GM12878 (cell line): ENCODE results near the gene TENT5D. TPM values are rescaled to one million over a fixed set of nuclear protein-coding genes. Genes with fewer than 3 reads are reported as not detected.

ENCODE experiments used
- ATAC-seq: fragments of 200-7000 bp; cut with Tn5 transposase; 3 replicates; pipeline ENCODE4 v1.9.1; 2020; ENCODE audit warnings: mild to moderate bottlenecking, moderate library complexity
- BruUV-seq: library from RNA; stranded (reverse); fragments of 400-500 nt; replicated peaks from 2 replicates; lab custom pipeline; 2021; lab: Mats Ljungman, UMichigan
- CTCF ChIA-PET: fragments of 300-600 bp; sonication (Branson Sonifier 250); formaldehyde crosslinking; extraction: SDS; loops from one replicate; lab custom pipeline; 2021; ENCODE audit warnings: inconsistent platforms; lab: Yijun Ruan, JAX
- POLR2A ChIA-PET: fragments of 350-600 bp; formaldehyde crosslinking; extraction: SDS; loops from one replicate; lab custom pipeline; 2021; ENCODE audit warnings: inconsistent platforms; lab: Charles Lee
- RAD21 ChIA-PET: fragments of 300-600 bp; sonication (Branson Sonifier 250); formaldehyde crosslinking; loops from one replicate; lab custom pipeline; 2023; ENCODE audit warnings: antibody characterized with exemption; ENCODE audit not compliant: unreplicated experiment; lab: Charles Lee
- SMC1A ChIA-PET: fragments of 300-600 bp; sonication (Branson Sonifier 250); formaldehyde crosslinking; loops from one replicate; lab custom pipeline; 2023; ENCODE audit not compliant: unreplicated experiment, uncharacterized antibody; lab: Charles Lee
- DNase-seq: peaks from one replicate; pipeline ENCODE4 v3.0.0-alpha.2; 2011; ENCODE audit warnings: low read depth, low spot score
- FAIRE-seq: peaks from 3 replicates; lab custom pipeline; 2011; peaks lifted over from hg19 to GRCh38; lab: Jason Lieb, UNC
- H2AFZ ChIP-seq: 2 replicates; pipeline ENCODE4 v1.6.0; 2011; ENCODE audit warnings: low read depth, low read length, control low read depth; ENCODE audit not compliant: control insufficient read depth
- H3K27ac ChIP-seq: 2 replicates; pipeline ENCODE4 v1.5.1; 2011; ENCODE audit warnings: control low read depth; ENCODE audit not compliant: control insufficient read depth, insufficient read depth
- H3K27me3 ChIP-seq, 2 experiments: replicated peaks in 1 of 2; 2 replicates each; pipeline versions ENCODE4 v1.6.0 to v1.6.1; 2011; ENCODE audit warnings: low read length in 1 of 2; ENCODE audit not compliant: control insufficient read depth in 2 of 2, insufficient read depth in 2 of 2
- H3K36me3 ChIP-seq, 2 experiments: 2 replicates each; pipeline ENCODE4 v1.5.1; 2011; ENCODE audit warnings: low read length in 1 of 2; ENCODE audit not compliant: control insufficient read depth in 2 of 2, insufficient read depth in 2 of 2
- H3K4me1 ChIP-seq: 2 replicates; pipeline ENCODE4 v1.6.1; 2011; ENCODE audit warnings: mild to moderate bottlenecking, low read length, moderate library complexity, mixed read lengths; ENCODE audit not compliant: control insufficient read depth, insufficient read depth
- H3K4me2 ChIP-seq: 2 replicates; pipeline ENCODE4 v1.6.0; 2011; ENCODE audit warnings: control low read depth; ENCODE audit not compliant: control insufficient read depth, insufficient read depth
- H3K4me3 ChIP-seq: fragments of 200-600 bp; sonication (generic); 2 replicates; pipeline ENCODE4 v1.5.1; 2016
- H3K79me2 ChIP-seq: 2 replicates; pipeline ENCODE4 v1.6.0; 2011; ENCODE audit warnings: low read length; ENCODE audit not compliant: control insufficient read depth, insufficient read depth
- H3K9ac ChIP-seq: 2 replicates; pipeline ENCODE4 v1.8.0; 2011; ENCODE audit warnings: low read length, control low read depth, mixed read lengths; ENCODE audit not compliant: control insufficient read depth, insufficient read depth
- H3K9me3 ChIP-seq: replicated peaks from 3 replicates; pipeline ENCODE4 v1.5.1; 2011; ENCODE audit warnings: mild to moderate bottlenecking, low read length; ENCODE audit not compliant: control insufficient read depth, insufficient read depth
- H4K20me1 ChIP-seq: 2 replicates; pipeline ENCODE4 v1.6.0; 2011; ENCODE audit not compliant: control insufficient read depth, insufficient read depth
- BMI1 ChIP-seq: fragments of 450-650 bp; IDR thresholded peaks from 2 replicates; pipeline ENCODE4 v1.6.1; 2016; ENCODE audit warnings: mild to moderate bottlenecking, moderate library complexity, borderline replicate concordance
- KDM1A ChIP-seq: fragments of 200-600 bp; sonication (generic); IDR thresholded peaks from 2 replicates; pipeline ENCODE4 v1.6.1; 2016; ENCODE audit warnings: borderline replicate concordance
- MXI1 ChIP-seq: fragments of 150-350 bp; IDR thresholded peaks from 2 replicates; pipeline ENCODE4 v1.6.1; 2011; ENCODE audit warnings: low read depth, mild to moderate bottlenecking, inconsistent platforms, low read length, improper control_type of control experiment
- PML ChIP-seq: IDR thresholded peaks from 2 replicates; pipeline ENCODE4 v1.6.1; 2012; ENCODE audit warnings: low read length, inconsistent platforms
- POLR2AphosphoS2 ChIP-seq: IDR thresholded peaks from 2 replicates; pipeline ENCODE4 v1.6.1; 2011; ENCODE audit warnings: low read depth, mild to moderate bottlenecking, low read length, improper control_type of control experiment, moderate library complexity
- RAD51 ChIP-seq: fragments of 450-650 bp; IDR thresholded peaks from 2 replicates; pipeline ENCODE4 v1.6.1; 2016; ENCODE audit warnings: moderate library complexity, mild to moderate bottlenecking, inconsistent platforms
- SIN3A ChIP-seq: IDR thresholded peaks from 2 replicates; pipeline ENCODE4 v1.6.1; 2012; ENCODE audit warnings: low read depth, low read length, improper control_type of control experiment
- SUPT20H ChIP-seq: IDR thresholded peaks from 2 replicates; pipeline ENCODE4 v1.6.1; 2011; ENCODE audit warnings: low read depth, mild to moderate bottlenecking, low read length, moderate library complexity, borderline replicate concordance; ENCODE audit not compliant: control insufficient read depth
- ZNF622 ChIP-seq: fragments of 450-650 bp; IDR thresholded peaks from 2 replicates; pipeline ENCODE4 v1.6.1; 2017; ENCODE audit warnings: mild to moderate bottlenecking, inconsistent platforms
- in situ Hi-C: fragments of 300-500 bp; cut with MboI; formaldehyde crosslinking; loops from 9 replicates; pipeline ENCODE4 v1.14.3; 2018; ENCODE audit warnings: mixed read lengths
- intact Hi-C: fragments of 100-400 bp; cut with micrococcal nuclease; formaldehyde crosslinking; loops from one replicate; pipeline ENCODE4 v1.14.2; 2022; ENCODE audit not compliant: unreplicated experiment
- polyA plus RNA-seq, 11 experiments: library from polyadenylated mRNA; depleted of rRNA in 4 of 11; unstranded in 6 of 11; stranded (reverse) in 5 of 11; fragments of >200 nt; fragmentation: Nextera tagmentation in 4 of 11; fragmentation: Illumina TruSeq in 1 of 11; extraction: Ambion mirVana in 4 of 11; extraction: Trizol in 1 of 11; gene quantifications; 1 replicate in 1 of 11; 2 replicates in 10 of 11; pipeline versions ENCODE4 v1.2.1 to v1.2.3, GENCODE V29; 2011 to 2016; ENCODE audit warnings: inconsistent platforms in 2 of 11, missing spikeins in 2 of 11, low read depth in 1 of 11
- total RNA-seq, 4 experiments: library from RNA; depleted of rRNA in 3 of 4; stranded (reverse); fragments of >200 nt in 3 of 4; fragmentation: Illumina TruSeq in 1 of 4; extraction: Trizol in 1 of 4; gene quantifications; 2 replicates each; pipeline versions ENCODE4 v1.2.1 to v1.2.3, GENCODE V29; 2013 to 2021
- TF ChIP-seq, protein P1 (sequence below): IDR thresholded peaks from 2 replicates; pipeline ENCODE4 v1.6.1; 2011; ENCODE audit warnings: low read depth, low read length, improper control_type of control experiment, borderline replicate concordance
- TF ChIP-seq, protein P2 (sequence below): fragments of 450-650 bp; IDR thresholded peaks from 2 replicates; pipeline ENCODE4 v1.6.1; 2017; ENCODE audit warnings: antibody characterized with exemption, mild to moderate bottlenecking, moderate library complexity
- TF ChIP-seq, protein P3 (sequence below): IDR thresholded peaks from 2 replicates; pipeline ENCODE4 v1.6.1; 2012; ENCODE audit warnings: low read depth, low read length, improper control_type of control experiment
- TF ChIP-seq, protein P4 (sequence below): IDR thresholded peaks from 2 replicates; pipeline ENCODE4 v1.6.1; 2012; ENCODE audit warnings: mild to moderate bottlenecking, low read depth, low read length

TENT5D gene
- total and polyA plus RNA-seq, 10 of the 15 experiments (the other 5 are each of a cell fraction or from before 2014, with no cell fraction given) = not detected

DNA sequence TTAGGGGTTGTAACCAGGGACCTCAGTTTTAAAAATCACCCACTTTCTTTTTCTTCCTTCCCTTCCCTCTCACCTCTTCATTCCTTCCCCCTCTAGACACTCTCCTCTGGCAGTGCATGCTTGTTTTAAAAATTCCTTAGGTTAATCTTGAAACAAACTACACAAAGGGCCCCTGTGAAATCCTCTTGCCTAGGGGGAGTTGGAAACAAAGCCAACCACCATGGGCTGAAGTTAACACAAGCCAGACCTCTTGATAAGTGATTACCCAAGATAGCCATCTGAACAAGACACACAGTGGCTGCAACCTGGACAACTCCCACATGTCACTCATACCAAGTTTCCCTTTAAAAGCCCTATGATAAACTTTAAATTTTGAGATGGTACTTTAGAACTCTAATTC lies 68.9 kb downstream of the TENT5D start:
- ChIA-PET POLR2A (no interaction called here), CTCF (no interaction called here), RAD21 (no interaction called here), SMC1A (no interaction called here)
- ATAC-seq (no peak), DNase-seq (no peak), FAIRE-seq (no peak)
- Histone ChIP-seq H3K4me1 (no peaks in the 10 kb centered on the region), H3K27ac (no peak overlapping the region), H3K4me3 (no peak overlapping the region), H4K20me1 (no peaks in the 10 kb centered on the region), H2AFZ (no peak overlapping the region), H3K9me3 (no peaks in the 10 kb centered on the region), H3K36me3 (no peaks in the 10 kb centered on the region), H3K9ac (no peak overlapping the region), H3K79me2 (no peaks in the 10 kb centered on the region), H3K4me2 (no peak overlapping the region), H3K27me3 (no peaks in the 10 kb centered on the region)
- no TSS peak for BruUV-seq
- intact Hi-C loops = no loop called here
- no peak for TF ChIP-seq ZNF622
- TF ChIP-seq MXI1 = no peak
- no peak for TF ChIP-seq POLR2AphosphoS2
- TF ChIP-seq, protein P1, sequence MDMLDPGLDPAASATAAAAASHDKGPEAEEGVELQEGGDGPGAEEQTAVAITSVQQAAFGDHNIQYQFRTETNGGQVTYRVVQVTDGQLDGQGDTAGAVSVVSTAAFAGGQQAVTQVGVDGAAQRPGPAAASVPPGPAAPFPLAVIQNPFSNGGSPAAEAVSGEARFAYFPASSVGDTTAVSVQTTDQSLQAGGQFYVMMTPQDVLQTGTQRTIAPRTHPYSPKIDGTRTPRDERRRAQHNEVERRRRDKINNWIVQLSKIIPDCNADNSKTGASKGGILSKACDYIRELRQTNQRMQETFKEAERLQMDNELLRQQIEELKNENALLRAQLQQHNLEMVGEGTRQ = no peak
- TF ChIP-seq, protein P2, sequence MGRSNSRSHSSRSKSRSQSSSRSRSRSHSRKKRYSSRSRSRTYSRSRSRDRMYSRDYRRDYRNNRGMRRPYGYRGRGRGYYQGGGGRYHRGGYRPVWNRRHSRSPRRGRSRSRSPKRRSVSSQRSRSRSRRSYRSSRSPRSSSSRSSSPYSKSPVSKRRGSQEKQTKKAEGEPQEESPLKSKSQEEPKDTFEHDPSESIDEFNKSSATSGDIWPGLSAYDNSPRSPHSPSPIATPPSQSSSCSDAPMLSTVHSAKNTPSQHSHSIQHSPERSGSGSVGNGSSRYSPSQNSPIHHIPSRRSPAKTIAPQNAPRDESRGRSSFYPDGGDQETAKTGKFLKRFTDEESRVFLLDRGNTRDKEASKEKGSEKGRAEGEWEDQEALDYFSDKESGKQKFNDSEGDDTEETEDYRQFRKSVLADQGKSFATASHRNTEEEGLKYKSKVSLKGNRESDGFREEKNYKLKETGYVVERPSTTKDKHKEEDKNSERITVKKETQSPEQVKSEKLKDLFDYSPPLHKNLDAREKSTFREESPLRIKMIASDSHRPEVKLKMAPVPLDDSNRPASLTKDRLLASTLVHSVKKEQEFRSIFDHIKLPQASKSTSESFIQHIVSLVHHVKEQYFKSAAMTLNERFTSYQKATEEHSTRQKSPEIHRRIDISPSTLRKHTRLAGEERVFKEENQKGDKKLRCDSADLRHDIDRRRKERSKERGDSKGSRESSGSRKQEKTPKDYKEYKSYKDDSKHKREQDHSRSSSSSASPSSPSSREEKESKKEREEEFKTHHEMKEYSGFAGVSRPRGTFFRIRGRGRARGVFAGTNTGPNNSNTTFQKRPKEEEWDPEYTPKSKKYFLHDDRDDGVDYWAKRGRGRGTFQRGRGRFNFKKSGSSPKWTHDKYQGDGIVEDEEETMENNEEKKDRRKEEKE = no peak
- TF ChIP-seq PML = no peak
- TF ChIP-seq, protein P3, sequence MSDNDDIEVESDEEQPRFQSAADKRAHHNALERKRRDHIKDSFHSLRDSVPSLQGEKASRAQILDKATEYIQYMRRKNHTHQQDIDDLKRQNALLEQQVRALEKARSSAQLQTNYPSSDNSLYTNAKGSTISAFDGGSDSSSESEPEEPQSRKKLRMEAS = no peak
- no peak for TF ChIP-seq BMI1
- TF ChIP-seq, protein P4, sequence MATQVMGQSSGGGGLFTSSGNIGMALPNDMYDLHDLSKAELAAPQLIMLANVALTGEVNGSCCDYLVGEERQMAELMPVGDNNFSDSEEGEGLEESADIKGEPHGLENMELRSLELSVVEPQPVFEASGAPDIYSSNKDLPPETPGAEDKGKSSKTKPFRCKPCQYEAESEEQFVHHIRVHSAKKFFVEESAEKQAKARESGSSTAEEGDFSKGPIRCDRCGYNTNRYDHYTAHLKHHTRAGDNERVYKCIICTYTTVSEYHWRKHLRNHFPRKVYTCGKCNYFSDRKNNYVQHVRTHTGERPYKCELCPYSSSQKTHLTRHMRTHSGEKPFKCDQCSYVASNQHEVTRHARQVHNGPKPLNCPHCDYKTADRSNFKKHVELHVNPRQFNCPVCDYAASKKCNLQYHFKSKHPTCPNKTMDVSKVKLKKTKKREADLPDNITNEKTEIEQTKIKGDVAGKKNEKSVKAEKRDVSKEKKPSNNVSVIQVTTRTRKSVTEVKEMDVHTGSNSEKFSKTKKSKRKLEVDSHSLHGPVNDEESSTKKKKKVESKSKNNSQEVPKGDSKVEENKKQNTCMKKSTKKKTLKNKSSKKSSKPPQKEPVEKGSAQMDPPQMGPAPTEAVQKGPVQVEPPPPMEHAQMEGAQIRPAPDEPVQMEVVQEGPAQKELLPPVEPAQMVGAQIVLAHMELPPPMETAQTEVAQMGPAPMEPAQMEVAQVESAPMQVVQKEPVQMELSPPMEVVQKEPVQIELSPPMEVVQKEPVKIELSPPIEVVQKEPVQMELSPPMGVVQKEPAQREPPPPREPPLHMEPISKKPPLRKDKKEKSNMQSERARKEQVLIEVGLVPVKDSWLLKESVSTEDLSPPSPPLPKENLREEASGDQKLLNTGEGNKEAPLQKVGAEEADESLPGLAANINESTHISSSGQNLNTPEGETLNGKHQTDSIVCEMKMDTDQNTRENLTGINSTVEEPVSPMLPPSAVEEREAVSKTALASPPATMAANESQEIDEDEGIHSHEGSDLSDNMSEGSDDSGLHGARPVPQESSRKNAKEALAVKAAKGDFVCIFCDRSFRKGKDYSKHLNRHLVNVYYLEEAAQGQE = no peak
- no peak for TF ChIP-seq KDM1A
- no peak for TF ChIP-seq SIN3A
- TF ChIP-seq RAD51 = no peak
- TF ChIP-seq SUPT20H = no peak
- in situ Hi-C loops = no loop called here
